Umbilical cord (tissue), 2 donors: Measurements from ENCODE around the gene CXCL1. TPM values are rescaled to one million over a fixed set of nuclear protein-coding genes. Genes with fewer than 3 reads are reported as not detected.

Source experiments
- DNase-seq: peaks from one replicate; pipeline ENCODE4 v3.0.0-alpha.2; 2015; ENCODE audit warnings: low spot score
- total RNA-seq: library from RNA; depleted of rRNA; stranded (reverse); fragments of >200 nt; gene quantifications from one replicate; pipeline ENCODE4 v1.2.3, GENCODE V29; 2014; ENCODE audit warnings: low replicate concordance; ENCODE audit not compliant: insufficient read depth

CXCL1 gene
- total RNA-seq, 1 donor from 2014 or later: 56.1 TPM

DNA sequence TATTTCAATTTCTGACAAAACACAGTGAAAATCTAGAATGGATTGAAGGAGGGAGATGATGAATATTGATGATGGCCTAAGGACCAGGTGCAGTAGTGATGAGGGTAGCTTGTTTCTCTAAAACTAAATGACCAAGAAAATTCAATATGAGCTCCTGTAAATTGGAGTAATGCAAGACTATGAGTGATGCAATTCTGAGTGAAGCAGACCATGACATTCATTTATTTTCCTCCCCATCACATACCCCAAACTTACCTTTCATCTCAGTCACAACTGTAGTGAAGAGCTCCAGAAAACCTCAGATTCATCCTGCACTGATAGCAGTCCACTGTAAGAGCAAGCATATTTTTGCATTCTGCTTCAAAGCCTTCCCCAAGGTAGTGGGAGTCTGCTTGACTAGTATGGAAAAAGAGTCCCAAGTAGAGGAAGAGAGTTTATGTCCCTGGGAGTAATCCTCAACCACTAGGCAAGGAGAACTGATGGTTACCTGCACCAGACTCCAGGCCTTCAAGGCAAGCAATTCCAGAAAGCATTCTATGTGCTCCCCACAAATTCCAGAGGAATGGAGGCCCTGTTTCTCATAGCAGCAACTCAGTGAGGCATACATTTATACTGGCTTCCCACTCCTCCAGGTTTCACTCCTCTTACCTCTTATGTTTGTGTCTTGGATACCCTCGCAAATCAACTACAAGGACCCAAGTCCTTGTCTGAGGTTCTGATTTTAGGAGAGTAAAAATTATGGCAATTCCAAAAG is 47.2 kb downstream of the CXCL1 start:
- DNase-seq: no peak

- DNase-seq: peak; percentile 72
Measured at GRCh38 chr4:73917081-73917501, 47.9 kb downstream of the CXCL1 start.

- no peak for DNase-seq
Measured at GRCh38 chr4:73918058-73918457, 48.9 kb downstream of the CXCL1 start.

DNA sequence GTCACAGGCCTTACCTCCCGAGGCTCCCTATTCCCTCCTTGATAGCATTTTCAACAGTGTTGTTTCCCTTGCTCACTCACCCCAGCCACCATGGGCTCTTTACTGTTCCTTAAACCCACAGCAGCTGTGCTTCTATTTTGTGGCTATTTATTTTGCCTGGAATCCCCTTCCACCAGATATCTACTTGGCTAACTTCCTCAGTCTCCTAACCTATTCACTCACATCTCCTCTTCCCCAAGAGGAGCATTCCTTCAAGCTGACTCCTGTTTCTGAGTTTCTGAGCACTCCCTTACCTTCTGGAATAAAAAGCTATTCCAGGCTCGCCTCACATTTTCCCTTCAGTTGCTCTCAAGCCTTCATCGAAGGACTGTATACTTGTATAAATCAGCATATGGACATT is 50.5 kb downstream of the CXCL1 start:
- no peak for DNase-seq

Other genes with a start within 250 kb of the CXCL1 start
- gene RASSF6, start 249.0 kb upstream of the CXCL1 start, total RNA-seq: 4.1 TPM
- 17.1 TPM for gene CXCL8, start 128.8 kb upstream of the CXCL1 start, total RNA-seq
- 1.2 TPM for gene CXCL6, start 32.7 kb upstream of the CXCL1 start, total RNA-seq
- not detected for gene PF4V1, start 16.1 kb upstream of the CXCL1 start, total RNA-seq
- not detected for gene PF4, start 112.6 kb downstream of the CXCL1 start, total RNA-seq
- 22.6 TPM for gene PPBP, start 118.8 kb downstream of the CXCL1 start, total RNA-seq
- gene CXCL5, start 129.3 kb downstream of the CXCL1 start, total RNA-seq: 2.6 TPM
- gene CXCL3, start 169.3 kb downstream of the CXCL1 start, total RNA-seq: 7.0 TPM
- gene CXCL2, start 229.8 kb downstream of the CXCL1 start, total RNA-seq: 32.0 TPM